ENCODE results near the gene PAWR.
A peak's percentile ranks its signal among the peaks of the same experiment; 100 is the strongest.

DNA sequence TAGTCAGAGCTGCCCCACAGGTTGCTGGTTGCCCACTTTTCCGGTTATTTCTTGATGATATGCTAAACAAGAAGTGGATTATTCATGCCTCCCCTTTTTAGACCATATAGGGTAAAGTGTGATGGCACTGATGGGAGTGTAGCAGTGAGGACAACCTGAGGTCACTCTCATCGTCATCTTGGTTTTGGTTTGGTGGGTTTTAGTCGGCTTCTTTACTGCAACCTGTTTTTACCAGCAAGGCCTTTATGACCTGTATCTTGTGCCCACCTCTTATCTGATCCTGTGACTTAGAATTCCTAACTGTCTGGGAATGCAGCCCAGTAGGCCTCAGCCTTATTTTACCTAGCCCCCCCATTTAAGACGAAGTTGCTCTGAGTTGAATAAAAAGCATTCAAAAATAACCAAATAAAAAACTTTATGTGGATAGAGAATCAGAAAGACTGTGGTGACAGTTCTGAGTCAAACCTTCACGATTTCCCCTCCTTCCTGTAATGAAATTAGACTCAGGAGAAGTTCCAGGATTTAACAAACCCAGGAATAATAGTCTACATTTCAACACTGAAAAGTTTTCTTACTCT is 144.2 kb downstream of the PAWR start:
- TF ChIP-seq, protein P1, sequence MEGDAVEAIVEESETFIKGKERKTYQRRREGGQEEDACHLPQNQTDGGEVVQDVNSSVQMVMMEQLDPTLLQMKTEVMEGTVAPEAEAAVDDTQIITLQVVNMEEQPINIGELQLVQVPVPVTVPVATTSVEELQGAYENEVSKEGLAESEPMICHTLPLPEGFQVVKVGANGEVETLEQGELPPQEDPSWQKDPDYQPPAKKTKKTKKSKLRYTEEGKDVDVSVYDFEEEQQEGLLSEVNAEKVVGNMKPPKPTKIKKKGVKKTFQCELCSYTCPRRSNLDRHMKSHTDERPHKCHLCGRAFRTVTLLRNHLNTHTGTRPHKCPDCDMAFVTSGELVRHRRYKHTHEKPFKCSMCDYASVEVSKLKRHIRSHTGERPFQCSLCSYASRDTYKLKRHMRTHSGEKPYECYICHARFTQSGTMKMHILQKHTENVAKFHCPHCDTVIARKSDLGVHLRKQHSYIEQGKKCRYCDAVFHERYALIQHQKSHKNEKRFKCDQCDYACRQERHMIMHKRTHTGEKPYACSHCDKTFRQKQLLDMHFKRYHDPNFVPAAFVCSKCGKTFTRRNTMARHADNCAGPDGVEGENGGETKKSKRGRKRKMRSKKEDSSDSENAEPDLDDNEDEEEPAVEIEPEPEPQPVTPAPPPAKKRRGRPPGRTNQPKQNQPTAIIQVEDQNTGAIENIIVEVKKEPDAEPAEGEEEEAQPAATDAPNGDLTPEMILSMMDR (IDR thresholded peaks at IDR 0.05; ENCODE audit: extremely low read depth in 1 of 2, insufficient read depth in 1 of 2, low read depth in 1 of 2, low read length in 2 of 2), result no peak
- TF ChIP-seq POLR2A (IDR thresholded peaks at IDR 0.05; ENCODE audit: low read depth, low read length) (peak; percentile 51), EZH2 (IDR thresholded peaks at IDR 0.05; ENCODE audit: borderline replicate concordance, low read depth, low read length, severe bottlenecking) (no peak), MYC (IDR thresholded peaks at IDR 0.05; ENCODE audit: low read depth, low read length) (no peak), GATA2 (IDR thresholded peaks at IDR 0.05; ENCODE audit: insufficient read depth, insufficient read length, low read depth, low read length) (peak; percentile 71), POLR2AphosphoS5 (IDR thresholded peaks at IDR 0.05; ENCODE audit: insufficient read depth, low read depth, low read length) (no peak)
- TF ChIP-seq, protein P2, sequence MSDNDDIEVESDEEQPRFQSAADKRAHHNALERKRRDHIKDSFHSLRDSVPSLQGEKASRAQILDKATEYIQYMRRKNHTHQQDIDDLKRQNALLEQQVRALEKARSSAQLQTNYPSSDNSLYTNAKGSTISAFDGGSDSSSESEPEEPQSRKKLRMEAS (IDR thresholded peaks at IDR 0.05; ENCODE audit: insufficient read depth, insufficient read length), result no peak

All from endothelial cell of umbilical vein (primary cell).